ENCODE results near the gene ITPR2. TPM values are rescaled to one million over a fixed set of nuclear protein-coding genes. Genes with fewer than 3 reads are reported as not detected.
"Not testable (repeated sequence)": the region's sequence is repeated elsewhere in the genome, so short reads cannot be mapped to it uniquely, and the experiment has no call there.

ITPR2 gene
- total and polyA plus RNA-seq, 4 donors = 11.7 to 93.3 (median 35.4) TPM

- TF ChIP-seq YY1 (IDR thresholded peaks at IDR 0.05) (no peak), SP1 (IDR thresholded peaks at IDR 0.05) (no peak), RXRA (IDR thresholded peaks at IDR 0.05) (no peak), JUND (IDR thresholded peaks at IDR 0.05) (no peak), ATF3 (IDR thresholded peaks at IDR 0.05) (no peak), RAD21 (IDR thresholded peaks at IDR 0.05) (no peak), HNF4A (conservative IDR thresholded peaks at IDR 0.05) (no peak), FOXA2 (IDR thresholded peaks at IDR 0.05) (no peak), FOXA1 (IDR thresholded peaks at IDR 0.05) (no peak), NR2F2 (IDR thresholded peaks at IDR 0.05) (no peak), TAF1 (conservative IDR thresholded peaks at IDR 0.05) (no peak), GABPA (IDR thresholded peaks at IDR 0.05 in 1 of 2, conservative IDR thresholded peaks at IDR 0.05 in 1 of 2) (no peak)
- TF ChIP-seq, protein P1, sequence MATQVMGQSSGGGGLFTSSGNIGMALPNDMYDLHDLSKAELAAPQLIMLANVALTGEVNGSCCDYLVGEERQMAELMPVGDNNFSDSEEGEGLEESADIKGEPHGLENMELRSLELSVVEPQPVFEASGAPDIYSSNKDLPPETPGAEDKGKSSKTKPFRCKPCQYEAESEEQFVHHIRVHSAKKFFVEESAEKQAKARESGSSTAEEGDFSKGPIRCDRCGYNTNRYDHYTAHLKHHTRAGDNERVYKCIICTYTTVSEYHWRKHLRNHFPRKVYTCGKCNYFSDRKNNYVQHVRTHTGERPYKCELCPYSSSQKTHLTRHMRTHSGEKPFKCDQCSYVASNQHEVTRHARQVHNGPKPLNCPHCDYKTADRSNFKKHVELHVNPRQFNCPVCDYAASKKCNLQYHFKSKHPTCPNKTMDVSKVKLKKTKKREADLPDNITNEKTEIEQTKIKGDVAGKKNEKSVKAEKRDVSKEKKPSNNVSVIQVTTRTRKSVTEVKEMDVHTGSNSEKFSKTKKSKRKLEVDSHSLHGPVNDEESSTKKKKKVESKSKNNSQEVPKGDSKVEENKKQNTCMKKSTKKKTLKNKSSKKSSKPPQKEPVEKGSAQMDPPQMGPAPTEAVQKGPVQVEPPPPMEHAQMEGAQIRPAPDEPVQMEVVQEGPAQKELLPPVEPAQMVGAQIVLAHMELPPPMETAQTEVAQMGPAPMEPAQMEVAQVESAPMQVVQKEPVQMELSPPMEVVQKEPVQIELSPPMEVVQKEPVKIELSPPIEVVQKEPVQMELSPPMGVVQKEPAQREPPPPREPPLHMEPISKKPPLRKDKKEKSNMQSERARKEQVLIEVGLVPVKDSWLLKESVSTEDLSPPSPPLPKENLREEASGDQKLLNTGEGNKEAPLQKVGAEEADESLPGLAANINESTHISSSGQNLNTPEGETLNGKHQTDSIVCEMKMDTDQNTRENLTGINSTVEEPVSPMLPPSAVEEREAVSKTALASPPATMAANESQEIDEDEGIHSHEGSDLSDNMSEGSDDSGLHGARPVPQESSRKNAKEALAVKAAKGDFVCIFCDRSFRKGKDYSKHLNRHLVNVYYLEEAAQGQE (IDR thresholded peaks at IDR 0.05) = no peak
- TF ChIP-seq, protein P2, sequence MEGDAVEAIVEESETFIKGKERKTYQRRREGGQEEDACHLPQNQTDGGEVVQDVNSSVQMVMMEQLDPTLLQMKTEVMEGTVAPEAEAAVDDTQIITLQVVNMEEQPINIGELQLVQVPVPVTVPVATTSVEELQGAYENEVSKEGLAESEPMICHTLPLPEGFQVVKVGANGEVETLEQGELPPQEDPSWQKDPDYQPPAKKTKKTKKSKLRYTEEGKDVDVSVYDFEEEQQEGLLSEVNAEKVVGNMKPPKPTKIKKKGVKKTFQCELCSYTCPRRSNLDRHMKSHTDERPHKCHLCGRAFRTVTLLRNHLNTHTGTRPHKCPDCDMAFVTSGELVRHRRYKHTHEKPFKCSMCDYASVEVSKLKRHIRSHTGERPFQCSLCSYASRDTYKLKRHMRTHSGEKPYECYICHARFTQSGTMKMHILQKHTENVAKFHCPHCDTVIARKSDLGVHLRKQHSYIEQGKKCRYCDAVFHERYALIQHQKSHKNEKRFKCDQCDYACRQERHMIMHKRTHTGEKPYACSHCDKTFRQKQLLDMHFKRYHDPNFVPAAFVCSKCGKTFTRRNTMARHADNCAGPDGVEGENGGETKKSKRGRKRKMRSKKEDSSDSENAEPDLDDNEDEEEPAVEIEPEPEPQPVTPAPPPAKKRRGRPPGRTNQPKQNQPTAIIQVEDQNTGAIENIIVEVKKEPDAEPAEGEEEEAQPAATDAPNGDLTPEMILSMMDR (IDR thresholded peaks at IDR 0.05; ENCODE audit: low read depth, low read length, missing input control) = no peak
- TF ChIP-seq, protein P3, sequence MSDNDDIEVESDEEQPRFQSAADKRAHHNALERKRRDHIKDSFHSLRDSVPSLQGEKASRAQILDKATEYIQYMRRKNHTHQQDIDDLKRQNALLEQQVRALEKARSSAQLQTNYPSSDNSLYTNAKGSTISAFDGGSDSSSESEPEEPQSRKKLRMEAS (IDR thresholded peaks at IDR 0.05) = no peak
- 98% methylated on average over 24 of the region's 24 CpGs for WGBS
Measured at GRCh38 chr12:26838888-26839416, 6.0 kb upstream of the ITPR2 start.

DNA sequence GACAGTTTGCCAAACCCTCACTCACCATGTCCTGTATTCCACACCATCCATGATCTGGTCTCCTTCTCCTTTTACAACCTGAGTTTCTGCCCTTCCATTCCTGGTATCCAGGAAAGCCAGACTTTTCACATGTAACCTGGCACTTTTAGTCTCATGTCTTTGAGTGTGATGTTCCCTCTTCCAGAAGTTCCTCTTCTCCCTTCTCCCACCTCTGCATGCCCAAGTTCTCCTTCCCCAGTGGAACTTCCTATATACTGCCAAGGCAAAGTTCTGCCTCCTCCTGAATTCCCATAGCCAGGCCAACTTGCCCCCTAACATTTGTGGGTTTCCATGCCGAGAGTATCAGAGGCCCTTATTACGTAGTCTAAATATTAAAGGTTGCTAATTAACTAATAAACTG is 3.2 kb upstream of the ITPR2 start:
- Histone ChIP-seq H3K9ac (ENCODE audit: low read depth in 1 of 2, low read length in 2 of 2) (no peak overlapping the region), H3K27ac (ENCODE audit: low read depth in 1 of 2, low read length in 2 of 2) (no peak overlapping the region), H3K9me3 (ENCODE audit: control insufficient read depth in 4 of 4, low read length in 3 of 4) (no peaks in the 10 kb centered on the region), H3K36me3 (ENCODE audit: control insufficient read depth in 4 of 4, insufficient read depth in 3 of 4, low read depth in 1 of 4, low read length in 3 of 4) (no peaks in the 10 kb centered on the region), H3K4me1 (ENCODE audit: control insufficient read depth in 4 of 4, insufficient read depth in 4 of 4, low read length in 3 of 4) (peaks cover 0 to 8% (median 6%) of the 10 kb centered on the region in 4 donors), H3K27me3 (ENCODE audit: control insufficient read depth in 4 of 4, insufficient read depth in 4 of 4, low read length in 3 of 4) (no peaks in the 10 kb centered on the region), H3K4me3 (ENCODE audit: low read depth in 1 of 3, low read length in 3 of 3) (no peak overlapping the region)
- 97% methylated on average over 2 of the region's 2 CpGs for WGBS
- TF ChIP-seq RXRA (IDR thresholded peaks at IDR 0.05) = no peak
- TF ChIP-seq, protein P3 (IDR thresholded peaks at IDR 0.05) = no peak
- DNase-seq (ENCODE audit: low spot score) = no peak

More at GRCh38 chr12:26838888-26839416, 6.0 kb upstream of the ITPR2 start:
- no peaks in the 10 kb centered on the region for H3K9me3 ChIP-seq (ENCODE audit: control insufficient read depth in 4 of 4, low read length in 3 of 4)
- H3K27me3 ChIP-seq (ENCODE audit: control insufficient read depth in 4 of 4, insufficient read depth in 4 of 4, low read length in 3 of 4) = no peaks in the 10 kb centered on the region
- no peak overlapping the region for H3K27ac ChIP-seq (ENCODE audit: low read depth in 1 of 2, low read length in 2 of 2)
- no peaks in the 10 kb centered on the region for H3K36me3 ChIP-seq (ENCODE audit: control insufficient read depth in 4 of 4, insufficient read depth in 3 of 4, low read depth in 1 of 4, low read length in 3 of 4)
- H3K4me3 ChIP-seq (ENCODE audit: low read depth in 1 of 3, low read length in 3 of 3) = no peak overlapping the region
- peaks cover 0 to 3% (median 1%) of the 10 kb centered on the region in 4 donors for H3K4me1 ChIP-seq (ENCODE audit: control insufficient read depth in 4 of 4, insufficient read depth in 4 of 4, low read length in 3 of 4)
- no peak overlapping the region for H3K9ac ChIP-seq (ENCODE audit: low read depth in 1 of 2, low read length in 2 of 2)
- DNase-seq (ENCODE audit: low spot score) = no peak

DNA sequence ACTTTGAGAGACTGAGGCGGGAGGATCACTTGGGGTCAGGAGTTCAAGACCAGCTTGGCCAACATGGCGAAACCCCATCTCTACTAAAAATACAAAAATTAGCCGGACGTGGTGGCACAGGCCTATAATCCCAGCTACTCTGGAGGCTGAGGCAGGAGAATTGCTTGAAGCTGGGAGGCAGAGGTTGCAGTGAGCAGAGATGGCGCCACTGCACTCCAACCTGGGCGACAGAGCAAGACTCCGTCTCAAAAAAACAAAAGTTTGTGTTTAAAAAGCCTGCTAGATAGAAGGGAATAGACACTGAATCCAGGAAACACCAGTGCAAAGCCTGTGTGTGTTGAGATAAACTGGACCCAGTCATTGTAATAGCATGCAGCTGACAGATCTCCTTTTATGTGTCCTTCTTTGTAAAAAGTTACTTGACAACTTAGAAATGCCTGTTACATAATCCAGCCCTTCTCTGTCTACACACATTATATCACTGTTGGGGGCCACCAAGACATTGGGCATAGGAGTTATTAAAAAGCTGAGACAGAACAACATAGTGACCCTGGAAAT is 1.6 kb upstream of the ITPR2 start:
- H3K4me3 ChIP-seq (ENCODE audit: low read depth in 1 of 3, low read length in 3 of 3); H3K9me3 ChIP-seq (ENCODE audit: control insufficient read depth in 4 of 4, low read length in 3 of 4); H3K27ac ChIP-seq (ENCODE audit: low read depth in 1 of 2, low read length in 2 of 2); H3K9ac ChIP-seq (ENCODE audit: low read depth in 1 of 2, low read length in 2 of 2); H3K27me3 ChIP-seq (ENCODE audit: control insufficient read depth in 4 of 4, insufficient read depth in 4 of 4, low read length in 3 of 4); DNase-seq (ENCODE audit: low spot score); H3K36me3 ChIP-seq (ENCODE audit: control insufficient read depth in 4 of 4, insufficient read depth in 3 of 4, low read depth in 1 of 4, low read length in 3 of 4): not testable (repeated sequence)
- 95% methylated on average over 7 of the region's 7 CpGs for WGBS
- H3K4me1 ChIP-seq (ENCODE audit: control insufficient read depth in 4 of 4, insufficient read depth in 4 of 4, low read length in 3 of 4) = peaks cover 0 to 16% (median 9%) of the 10 kb centered on the region in 4 donors
